ENCODE data around the gene PPP2R2B.

Gene PPP2R2B

DNA sequence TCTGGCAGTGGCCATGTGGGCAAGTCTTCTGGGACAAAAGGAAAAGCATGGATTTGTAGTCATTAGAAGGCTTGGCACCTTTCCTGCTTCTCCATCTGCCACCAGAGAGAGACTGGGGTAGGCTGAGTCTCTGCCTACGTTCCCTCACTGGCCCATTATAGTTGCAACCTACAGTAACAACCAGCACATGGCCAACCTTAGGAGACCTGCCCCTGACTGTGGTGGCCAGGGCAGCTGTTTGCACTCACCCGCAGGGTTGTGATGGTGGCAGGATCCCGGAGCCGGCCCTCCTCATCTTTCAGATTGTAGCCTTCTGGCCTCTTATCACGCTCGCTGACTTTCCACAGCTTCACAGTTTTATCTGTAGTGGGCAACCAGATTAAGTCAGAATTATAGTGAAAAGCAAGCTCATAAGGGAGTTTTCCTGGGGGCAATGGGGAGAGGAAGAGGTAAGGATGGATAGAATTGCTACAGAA lies 187.6 kb downstream of the PPP2R2B start:
- DNase-seq: no peak

DNA sequence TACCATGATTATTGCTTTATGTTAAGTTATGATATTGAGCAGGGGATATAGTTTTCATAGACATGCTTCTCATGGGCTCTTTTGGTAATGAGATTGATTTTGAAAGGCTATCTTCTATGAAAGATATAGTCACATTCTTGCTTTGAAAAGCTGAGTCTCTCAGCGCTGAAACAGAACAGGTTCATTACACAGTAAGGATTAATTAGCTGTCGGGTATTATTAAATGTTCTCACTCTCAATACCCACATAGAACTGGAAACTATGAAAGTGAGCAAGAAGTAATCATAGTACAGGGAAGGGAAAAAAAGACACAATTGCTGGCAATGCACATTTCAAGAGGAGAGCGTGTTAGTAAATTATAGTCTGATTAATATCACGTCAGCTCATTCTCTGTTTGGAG lies 190.9 kb downstream of the PPP2R2B start:
- no peak for DNase-seq

DNA sequence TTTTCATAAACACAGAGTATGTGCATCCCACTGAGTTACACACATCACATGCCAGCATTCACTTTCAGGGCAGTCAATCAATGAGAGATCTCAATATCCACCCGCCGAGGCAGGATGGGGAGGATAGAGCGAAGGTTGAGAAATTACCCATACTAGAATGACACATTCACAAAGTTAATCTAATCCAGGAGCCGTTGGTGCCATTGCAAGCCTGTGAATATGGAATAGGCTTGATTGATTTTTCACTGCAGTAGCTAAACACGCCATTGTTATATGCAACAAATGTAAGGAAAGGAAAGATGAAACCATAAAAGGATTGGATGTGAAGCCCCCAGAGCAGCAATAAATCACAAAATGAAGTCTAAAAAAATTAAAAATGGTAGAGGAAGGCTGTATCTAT lies 194.7 kb downstream of the PPP2R2B start:
- no peak for DNase-seq

DNA sequence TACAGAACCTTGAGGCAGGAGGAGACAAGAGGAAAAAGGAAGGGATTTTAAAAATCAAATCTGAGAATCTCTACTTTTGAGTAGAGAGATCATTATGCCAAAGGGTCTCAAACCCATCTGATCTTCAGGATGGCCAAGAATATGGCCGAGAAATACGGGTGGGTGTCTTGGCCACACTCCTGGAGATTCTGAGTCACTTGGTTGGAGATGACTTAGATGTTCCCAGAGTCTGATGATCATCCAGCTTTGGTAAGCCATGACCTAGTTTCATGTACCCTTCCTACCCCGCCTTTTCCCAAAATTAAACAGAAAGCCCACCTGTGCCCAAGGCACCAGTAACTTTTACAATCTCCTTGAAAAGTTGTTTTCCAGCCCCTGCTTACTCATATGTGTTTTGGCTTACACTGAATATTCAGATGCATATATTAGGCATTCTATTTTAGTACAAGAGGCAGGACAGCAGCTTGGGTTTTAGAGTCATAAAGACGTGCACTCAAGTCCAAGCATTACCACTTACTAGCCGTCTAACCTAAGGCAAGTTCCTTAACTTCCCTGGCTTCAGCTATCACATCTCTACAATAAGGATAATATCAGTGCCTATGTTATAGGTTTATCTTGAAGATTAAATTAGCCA lies 195.5 kb downstream of the PPP2R2B start:
- no peak for DNase-seq

DNA sequence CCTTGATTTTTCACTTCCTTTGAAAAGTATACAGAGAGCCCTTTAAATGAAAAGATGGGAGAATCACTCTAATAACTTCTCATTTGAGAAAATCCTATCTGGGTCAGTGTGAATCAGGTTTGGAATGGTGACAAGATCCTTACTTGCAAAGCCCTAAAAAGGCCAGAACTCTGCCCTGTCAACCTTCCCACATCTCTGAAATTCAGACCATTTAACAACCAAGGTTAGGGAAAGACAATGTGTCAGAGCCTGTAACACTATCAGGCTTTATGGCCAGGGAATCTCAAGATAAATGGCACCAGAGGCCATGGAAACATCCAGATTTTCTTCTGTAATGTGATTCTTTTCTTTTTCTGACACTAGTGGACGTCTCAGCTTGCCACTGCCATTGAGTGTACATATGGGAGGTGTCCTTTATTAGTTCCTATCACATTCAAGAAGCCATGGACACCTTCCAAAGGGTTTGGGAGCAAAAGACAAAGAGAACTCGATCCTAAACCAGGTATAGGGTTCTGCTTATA lies 196.9 kb downstream of the PPP2R2B start:
- DNase-seq: no peak

DNA sequence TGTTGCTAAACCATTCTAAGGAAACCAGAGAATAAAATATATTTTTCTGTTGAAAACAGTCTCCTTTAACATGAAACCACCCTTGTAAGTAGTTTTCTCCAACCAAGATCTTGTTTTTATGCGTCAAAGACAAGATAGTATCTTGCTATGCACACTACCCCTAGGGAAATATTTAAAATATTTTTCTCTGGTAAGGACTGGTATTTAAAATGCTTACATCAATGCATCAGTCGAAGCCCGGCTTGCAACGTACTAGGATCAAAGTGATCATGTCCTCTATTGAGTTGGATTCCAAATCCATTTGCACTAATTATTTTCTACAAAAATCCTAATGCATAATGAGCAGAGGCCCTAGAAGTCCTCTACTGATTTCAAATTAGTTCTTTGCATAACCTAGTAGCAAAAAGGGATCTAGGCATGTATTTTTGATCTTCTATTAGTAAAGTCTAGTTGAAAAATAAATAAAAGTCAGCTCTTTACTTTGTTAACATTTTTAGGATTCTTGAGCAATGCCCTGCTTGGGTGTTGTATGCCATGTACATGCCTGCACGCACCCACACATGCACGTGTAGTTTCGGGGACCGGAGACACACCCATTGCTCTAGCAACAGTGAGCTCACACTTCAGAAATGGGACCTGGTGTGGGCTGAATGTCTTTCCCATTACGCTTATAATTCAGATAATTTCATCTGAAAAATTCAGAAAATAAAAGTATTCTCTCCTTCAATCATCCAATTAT lies 197.5 kb downstream of the PPP2R2B start:
- DNase-seq: no peak

DNA sequence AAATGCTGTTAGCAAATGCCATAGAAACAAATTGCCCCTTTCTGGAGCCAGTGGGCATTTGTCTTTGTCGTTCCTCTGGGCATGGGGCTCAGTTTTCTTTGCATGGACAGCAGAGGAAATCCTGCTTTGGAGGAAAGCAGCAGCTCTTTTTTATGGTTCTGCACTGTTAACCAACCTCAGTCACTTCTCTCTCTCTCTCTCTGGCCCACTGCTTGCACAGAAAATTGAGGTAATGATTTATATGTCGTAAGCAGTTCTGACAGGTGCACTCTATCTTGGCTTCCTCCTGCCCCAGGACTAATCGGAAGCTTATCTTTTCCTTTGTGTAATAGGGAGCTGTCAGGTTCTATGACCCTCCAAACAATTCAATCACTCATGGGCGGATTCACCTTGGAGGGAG lies 202.9 kb downstream of the PPP2R2B start:
- DNase-seq: no peak

DNA sequence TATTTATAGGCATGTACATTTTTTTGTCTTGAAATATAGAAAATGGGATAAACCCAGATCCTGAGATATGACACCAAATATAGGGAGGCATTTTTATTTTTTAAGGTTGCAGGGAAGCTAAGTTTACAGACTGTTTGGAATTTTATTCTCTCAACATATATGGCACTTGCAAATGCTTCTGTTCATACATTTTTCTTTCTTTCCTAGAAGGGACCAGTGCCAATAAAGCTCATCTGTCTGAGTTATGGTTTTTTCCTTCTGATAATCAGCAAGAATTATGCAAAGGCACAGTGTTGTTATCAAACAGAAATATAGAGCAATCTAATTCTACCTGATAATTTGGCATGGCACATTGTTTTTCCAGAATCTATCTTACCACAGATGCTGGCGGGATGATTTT lies 205.7 kb downstream of the PPP2R2B start:
- no peak for DNase-seq

DNA sequence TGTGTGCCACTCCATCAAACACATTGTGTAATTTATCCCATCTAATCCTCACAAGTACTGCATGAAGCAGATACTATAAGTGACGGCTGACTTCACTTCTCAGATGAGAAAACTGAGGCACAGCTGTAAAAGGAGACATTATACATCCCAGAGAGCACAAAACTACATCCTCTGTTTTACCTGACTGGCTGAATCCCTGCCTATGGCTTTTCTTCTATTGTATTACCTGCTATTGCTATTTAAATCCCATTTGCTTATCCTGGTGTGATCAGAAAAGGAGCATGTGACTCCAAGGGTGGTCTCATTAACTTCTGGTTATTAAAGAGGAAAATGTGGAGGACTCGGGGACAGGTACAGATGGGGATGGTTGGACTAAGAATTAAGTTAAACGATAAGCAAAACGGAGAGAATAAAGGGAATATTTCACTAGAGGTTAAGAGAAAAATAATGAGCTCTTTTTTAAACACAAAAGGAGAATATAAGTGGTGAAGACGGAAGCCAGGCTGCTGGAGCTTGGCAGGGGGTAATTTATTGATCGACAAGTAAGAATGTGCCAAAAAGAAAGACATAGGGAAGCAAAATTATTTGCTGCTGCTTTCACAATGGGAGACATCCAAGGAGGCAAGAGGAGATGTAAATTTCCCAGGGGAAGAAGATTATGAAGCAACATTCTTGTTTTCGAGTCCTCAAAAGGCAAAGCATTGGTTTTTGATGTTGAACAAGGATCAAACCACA lies 206.8 kb downstream of the PPP2R2B start:
- DNase-seq: no peak

DNA sequence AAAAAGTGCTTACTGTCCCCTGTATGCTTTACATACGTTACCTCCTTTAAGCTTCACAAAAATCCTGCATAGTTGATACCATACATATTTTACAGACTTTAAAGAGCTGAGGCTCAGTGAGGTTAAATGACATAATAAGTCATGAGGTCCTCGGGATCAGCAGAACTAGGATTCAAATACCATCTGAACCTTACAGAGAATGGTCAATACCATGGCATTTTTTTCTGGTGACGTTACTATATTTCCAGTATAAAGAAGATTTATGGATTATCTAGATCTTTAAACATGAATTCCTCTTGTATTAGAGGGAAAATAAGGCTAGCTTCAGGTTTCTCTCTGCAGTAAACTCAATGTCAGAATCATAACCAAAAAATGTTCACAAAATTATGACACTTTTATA lies 208.9 kb downstream of the PPP2R2B start:
- DNase-seq: no peak

DNA sequence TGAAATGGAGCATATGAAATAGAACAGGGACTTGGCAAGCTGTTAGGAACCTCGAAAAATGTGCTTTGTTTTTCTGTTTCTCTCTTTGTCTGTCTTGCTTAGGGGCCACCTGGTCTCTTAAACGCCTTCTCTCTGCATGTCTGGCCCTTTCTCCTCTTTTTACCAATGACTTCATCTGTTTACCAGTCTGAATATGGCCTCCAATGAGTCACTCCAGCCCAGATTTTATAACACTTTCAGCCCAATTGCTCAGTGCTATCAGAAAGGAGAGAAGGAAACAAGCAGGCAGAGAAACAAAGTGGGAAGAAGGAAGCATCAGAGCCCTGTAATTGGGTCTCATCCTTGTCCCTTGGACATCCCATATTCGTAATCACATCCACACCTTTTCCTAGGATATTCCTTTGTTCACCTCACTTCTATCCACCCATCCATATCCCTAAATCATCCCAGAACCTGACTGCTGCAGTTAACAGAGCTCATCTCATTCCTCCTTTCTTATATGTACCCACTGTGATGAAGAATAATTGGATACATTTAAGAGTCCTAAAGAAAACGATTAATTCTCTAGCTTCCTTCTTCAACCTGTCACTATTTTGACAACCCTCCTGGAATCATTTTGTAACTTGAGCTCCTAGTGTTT lies 210.8 kb downstream of the PPP2R2B start:
- DNase-seq: no peak

DNA sequence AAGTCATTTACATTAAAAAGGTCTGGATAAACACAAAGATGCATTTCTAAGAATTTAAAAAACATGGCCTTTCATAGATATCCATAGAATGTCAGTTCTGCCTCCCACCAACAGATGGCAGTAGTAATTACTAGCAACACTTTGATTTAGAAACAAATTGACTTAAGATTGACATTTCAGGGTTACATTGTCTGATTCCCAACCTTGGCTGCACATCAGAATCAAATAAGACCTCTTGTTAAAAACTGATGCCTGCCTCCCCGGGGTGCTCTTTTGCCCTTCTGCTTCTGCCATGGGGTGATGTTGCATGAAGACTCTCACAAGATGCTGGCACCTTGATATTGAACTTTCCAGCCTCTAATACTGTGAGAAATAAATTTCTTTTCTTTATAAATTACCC lies 216.3 kb downstream of the PPP2R2B start:
- peak; percentile 48 for DNase-seq

DNA sequence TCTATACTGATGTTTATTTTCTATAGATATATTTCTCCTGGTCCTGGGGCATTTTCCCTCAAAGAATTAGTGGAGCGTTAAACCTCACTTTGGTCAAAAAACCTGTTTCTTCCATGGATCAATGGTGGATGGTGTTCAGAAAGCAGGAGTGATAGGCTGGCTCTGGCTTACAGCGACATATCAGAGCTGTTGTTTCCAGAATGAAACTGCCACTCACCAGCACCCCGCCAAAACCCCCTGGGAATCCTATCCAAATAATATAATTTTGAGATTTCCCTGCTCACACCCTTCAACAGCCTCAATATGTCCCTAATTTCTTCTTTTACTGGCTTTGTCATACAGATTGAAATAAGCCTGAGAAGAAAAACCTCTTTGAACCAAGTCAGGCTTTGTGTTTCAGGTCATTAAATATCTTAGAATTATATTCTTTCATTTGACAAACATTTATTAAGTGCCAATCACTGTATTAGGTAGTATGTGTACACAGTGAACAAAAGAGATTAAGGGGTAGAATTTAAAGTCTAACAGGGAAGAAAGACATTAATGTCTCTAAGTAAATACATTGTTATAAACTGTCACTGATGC lies 218.1 kb downstream of the PPP2R2B start:
- no peak for DNase-seq

DNA sequence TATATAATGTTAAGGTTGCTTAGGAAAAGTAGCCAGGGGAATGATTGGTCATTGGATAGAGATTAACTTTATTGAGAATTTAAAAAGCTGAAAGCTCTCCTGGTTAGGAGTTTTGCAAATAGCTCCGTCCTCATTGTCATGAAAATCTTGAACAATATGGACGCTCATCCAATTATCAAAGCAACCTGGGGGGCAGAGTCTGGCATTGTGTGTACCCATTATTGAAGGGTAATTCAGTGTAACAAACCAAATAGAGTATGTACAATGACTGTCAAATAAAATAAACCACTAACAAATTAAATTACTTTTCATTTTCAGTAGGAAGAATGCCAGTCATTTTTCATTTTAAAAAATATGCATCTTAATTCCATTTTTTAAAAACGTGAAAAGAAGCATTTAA lies 218.6 kb downstream of the PPP2R2B start:
- no peak for DNase-seq

DNA sequence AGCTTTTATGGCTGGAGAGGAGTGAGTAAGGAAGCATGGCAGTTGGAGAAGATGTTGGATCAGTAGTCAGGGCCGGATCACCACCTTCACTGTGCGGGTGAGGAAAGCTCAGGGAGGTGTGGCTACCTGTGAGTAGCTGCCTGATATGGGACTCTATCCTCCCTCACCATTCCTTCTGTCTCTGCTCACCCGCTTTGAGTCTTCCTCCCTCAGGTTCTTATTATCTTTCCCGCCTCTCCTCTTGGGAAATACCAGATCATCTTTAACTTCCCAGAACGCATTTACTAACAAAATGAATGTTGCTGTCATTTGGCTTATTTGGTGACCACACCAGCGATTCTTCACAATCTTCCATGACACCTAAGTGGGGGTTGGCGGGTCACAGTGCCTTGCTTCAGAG lies 221.9 kb downstream of the PPP2R2B start:
- no peak for DNase-seq

DNA sequence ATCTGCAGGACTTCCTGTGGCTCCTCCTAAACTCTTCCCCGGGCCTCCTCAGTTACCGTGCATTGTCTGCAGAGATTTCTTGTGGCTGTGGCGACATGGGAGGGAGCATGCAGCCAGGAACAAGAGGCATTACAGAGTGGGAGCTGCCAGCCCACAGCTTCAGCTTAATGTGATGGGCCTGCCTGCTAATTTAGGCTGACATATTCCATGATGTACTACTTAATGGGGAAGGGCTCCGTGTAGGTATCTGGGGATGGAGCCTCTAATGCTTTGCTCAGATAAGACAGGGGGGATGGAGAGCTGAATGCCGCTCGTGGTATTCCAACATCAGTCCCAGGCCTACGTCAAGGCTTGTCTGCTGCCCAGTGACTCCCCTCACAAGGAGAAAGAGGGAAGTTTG lies 225.0 kb downstream of the PPP2R2B start:
- no peak for DNase-seq

DNA sequence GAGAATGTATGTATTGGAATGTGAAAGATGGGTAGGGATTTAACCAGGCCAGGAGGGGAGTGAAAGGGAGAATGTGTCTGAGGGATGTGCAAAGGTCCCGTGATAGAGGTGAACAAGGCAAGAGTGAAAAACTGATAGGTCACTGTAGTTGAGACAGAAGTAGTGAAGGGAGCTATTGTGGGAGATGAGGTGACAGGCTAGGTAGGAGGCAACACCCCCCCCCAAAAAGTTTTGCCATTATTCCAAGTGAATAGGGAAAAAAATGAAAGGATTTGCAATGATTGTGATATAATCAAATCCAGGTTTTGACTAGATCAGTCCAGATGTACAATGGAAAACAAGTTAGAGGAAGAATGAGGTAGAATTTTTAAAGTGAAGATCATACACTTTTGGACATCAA lies 226.0 kb downstream of the PPP2R2B start:
- DNase-seq: no peak

DNA sequence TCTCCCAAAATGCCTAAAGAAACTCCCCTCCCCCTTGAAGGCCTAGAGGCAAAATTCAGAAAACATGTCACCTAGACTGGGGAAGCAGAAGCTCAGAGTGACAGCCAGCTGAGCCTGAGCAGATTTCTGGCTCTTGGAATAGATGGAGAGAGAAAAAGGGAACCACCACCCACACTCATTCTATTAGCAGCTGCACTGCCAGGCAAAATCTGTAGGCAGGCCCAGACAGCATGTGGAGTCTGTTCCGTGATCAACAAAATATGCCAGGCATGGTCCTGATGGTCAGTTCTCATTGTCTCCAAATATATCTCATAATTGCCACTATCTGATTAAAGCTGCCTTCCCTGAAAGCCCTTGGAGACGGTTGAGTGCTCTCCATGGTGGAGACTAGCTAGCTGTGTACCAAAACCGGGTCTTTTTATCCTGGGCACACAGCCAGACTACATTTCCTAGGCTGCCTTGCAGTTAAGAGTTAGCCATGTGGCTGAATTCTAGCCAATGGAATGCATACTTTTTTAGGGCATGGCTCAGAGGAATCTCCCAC lies 230.8 kb downstream of the PPP2R2B start:
- DNase-seq: no peak

DNA sequence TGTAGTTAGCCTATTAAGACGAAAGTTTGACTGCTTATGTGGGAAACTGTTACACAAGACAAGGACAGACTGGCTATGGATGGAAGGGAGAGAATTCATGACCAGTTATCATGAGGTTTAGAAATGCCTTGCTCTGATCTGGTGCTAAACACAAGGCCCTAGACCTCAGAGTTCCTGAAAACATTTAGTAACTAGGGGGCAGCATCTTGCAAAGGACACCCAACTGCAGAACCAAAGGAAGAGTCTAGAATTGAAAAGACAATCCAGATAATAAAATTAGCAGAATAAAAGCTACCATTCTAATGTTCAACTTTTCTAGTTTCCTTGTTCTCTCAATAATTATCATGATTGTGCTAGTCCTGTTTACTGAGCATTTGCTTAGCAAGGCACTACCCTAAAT lies 232.1 kb downstream of the PPP2R2B start:
- no peak for DNase-seq

DNA sequence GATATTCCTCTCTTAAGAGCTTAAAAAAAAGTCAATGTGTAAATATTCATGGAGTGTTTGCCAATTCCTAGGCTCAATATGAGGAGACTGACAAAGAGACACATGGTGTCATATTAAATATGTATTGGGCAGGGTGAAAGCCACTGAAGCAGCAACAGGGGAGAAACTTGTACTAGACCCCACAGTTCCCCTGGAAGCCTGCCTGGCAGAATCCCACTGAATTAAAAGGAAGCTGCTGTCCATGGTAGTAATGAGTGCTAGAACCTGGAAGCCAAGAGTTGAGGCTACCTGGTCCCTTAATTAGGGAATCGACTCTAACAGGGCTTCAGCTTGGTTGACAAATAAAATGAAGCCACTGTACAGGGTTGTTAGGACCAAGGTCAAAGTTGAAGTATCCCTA lies 233.2 kb downstream of the PPP2R2B start:
- DNase-seq: no peak

DNA sequence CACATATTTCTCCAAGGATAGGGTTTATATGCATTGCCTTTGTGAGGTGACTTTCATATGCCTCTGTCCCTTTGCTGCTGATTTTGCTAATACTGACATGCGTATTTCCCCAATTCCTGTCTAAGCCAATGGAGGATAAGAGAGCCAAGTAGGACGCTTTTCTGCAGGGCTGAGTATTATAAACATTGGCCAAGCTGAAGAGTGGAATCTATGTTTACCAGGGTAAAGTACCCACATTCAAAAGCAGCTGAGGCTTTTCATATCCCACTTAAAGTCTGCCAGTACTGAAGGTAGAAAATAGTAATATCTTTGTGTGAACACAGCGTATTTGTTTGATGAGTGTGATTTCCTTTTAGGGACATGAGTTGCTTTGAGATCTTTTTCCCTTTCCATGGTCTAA lies 233.7 kb downstream of the PPP2R2B start:
- DNase-seq: no peak

DNA sequence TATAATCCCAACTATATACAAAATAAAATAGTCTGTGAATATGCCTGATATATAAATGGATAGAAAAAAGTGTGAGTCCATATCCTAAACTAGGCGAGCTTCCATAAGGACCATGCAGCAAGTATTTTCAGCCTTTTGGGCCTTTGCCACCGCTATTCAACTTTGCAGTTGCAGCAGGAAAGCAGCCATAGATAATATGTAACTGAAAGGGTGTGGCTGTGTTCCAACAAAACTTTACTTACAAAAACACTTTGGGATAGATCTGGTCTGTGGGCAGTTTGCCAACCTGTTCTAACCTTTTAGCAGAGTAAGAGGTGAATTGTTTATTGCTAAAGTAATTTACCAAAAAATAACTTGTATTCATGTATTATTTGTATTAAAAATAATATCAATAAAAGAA lies 234.8 kb downstream of the PPP2R2B start:
- no peak for DNase-seq

DNA sequence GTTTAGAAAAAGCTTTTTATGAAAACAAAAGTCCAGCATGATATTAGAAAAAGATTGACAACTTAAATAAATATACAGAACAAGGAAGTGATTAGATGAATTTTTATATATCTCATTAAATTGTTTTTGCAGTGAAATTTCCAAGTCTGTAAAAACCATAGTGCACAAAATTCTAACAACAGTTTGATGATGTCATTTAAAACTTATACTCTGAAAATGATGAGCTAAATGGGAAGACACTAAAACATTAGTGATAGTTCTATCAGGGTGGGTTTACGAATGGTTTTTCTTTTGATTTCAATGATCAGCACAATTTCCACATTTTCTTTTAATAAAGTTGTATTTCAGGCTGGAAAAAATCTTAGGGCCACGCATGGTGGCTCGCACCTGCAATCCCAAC lies 236.1 kb downstream of the PPP2R2B start:
- no peak for DNase-seq
